H1 (cell line): ENCODE data around the gene CYP51A1. TPM values are rescaled to one million over a fixed set of nuclear protein-coding genes. Genes with fewer than 3 reads are reported as not detected.

Source experiments
- CTCF ChIA-PET: fragments of 300-600 bp; sonication (Branson Sonifier 250); formaldehyde crosslinking; loops from one replicate; lab custom pipeline; 2021; ENCODE audit not compliant: partially characterized antibody; lab: Charles Lee
- POLR2A ChIA-PET: fragments of 300-600 bp; sonication (Branson Sonifier 250); formaldehyde crosslinking; loops from one replicate; lab custom pipeline; 2021; ENCODE audit warnings: inconsistent platforms; ENCODE audit not compliant: partially characterized antibody; lab: Charles Lee
- DNase-seq, 2 experiments: peaks; one replicate each; pipeline versions ENCODE4 v3.0.0 to v3.0.0-alpha.2; 2010 to 2022; ENCODE audit warnings: low spot score in 2 of 2, low read depth in 1 of 2, mixed read lengths in 1 of 2
- FAIRE-seq: peaks from 2 replicates; lab custom pipeline; 2011; peaks lifted over from hg19 to GRCh38; lab: Jason Lieb, UNC
- H2AFZ ChIP-seq: 2 replicates; pipeline ENCODE4 v1.8.1; 2012; ENCODE audit warnings: low read length, inconsistent platforms
- H2AK5ac ChIP-seq: 2 replicates; pipeline ENCODE4 v1.6.1; 2013; ENCODE audit warnings: low read depth, low read length
- H2BK120ac ChIP-seq: replicated peaks from 2 replicates; pipeline ENCODE3; 2013; ENCODE audit warnings: low read depth, low read length, inconsistent platforms
- H2BK12ac ChIP-seq: 2 replicates; pipeline ENCODE4 v1.6.1; 2013; ENCODE audit warnings: low read depth, low read length
- H2BK15ac ChIP-seq: 2 replicates; pipeline ENCODE4 v1.6.1; 2013; ENCODE audit warnings: low read length
- H2BK20ac ChIP-seq: 2 replicates; pipeline ENCODE4 v1.6.1; 2013; ENCODE audit warnings: low read length
- H2BK5ac ChIP-seq: 2 replicates; pipeline ENCODE4 v1.6.1; 2013; ENCODE audit warnings: low read depth, low read length
- H3K14ac ChIP-seq: 2 replicates; pipeline ENCODE4 v1.6.1; 2013; ENCODE audit warnings: inconsistent platforms; ENCODE audit not compliant: insufficient read length
- H3K18ac ChIP-seq: 2 replicates; pipeline ENCODE4 v1.6.1; 2013; ENCODE audit warnings: low read length; ENCODE audit errors: extremely low read depth
- H3K23ac ChIP-seq: 2 replicates; pipeline ENCODE4 v1.6.1; 2013; ENCODE audit warnings: inconsistent platforms; ENCODE audit not compliant: insufficient read length
- H3K23me2 ChIP-seq: 2 replicates; pipeline ENCODE4 v1.6.1; 2013; ENCODE audit warnings: low read depth, low read length
- H3K27ac ChIP-seq: 2 replicates; pipeline ENCODE4 v1.6.1; 2011; ENCODE audit warnings: low read depth, low read length, inconsistent platforms
- H3K27me3 ChIP-seq, 4 experiments: replicated peaks in 1 of 4; 1 replicate in 1 of 4; 2 replicates in 3 of 4; pipeline versions ENCODE4 v1.6.1 to v1.8.1; 2011 to 2013; ENCODE audit warnings: low read length in 3 of 4, mild to moderate bottlenecking in 3 of 4, inconsistent platforms in 2 of 4, mixed read lengths in 2 of 4, moderate library complexity in 1 of 4; ENCODE audit not compliant: control insufficient read depth in 3 of 4, insufficient read depth in 3 of 4; ENCODE audit errors: extremely low read depth in 1 of 4
- H3K36me3 ChIP-seq, 4 experiments: 2 replicates each; pipeline versions ENCODE4 v1.6.1 to v1.8.1; 2011 to 2013; ENCODE audit warnings: mild to moderate bottlenecking in 4 of 4, low read length in 3 of 4, moderate library complexity in 2 of 4, control low read depth in 1 of 4, inconsistent platforms in 1 of 4; ENCODE audit not compliant: insufficient read depth in 4 of 4, control insufficient read depth in 2 of 4
- H3K4ac ChIP-seq: replicated peaks from 2 replicates; pipeline ENCODE3; 2013; ENCODE audit warnings: low read length, low read depth, mixed read lengths, inconsistent platforms; ENCODE audit not compliant: insufficient read length
- H3K4me1 ChIP-seq, 4 experiments: replicated peaks in 1 of 4; 1 replicate in 1 of 4; 2 replicates in 3 of 4; pipeline versions ENCODE4 v1.6.1 to v1.8.1; 2011 to 2013; ENCODE audit warnings: low read length in 3 of 4, inconsistent platforms in 2 of 4, mixed read lengths in 1 of 4; ENCODE audit not compliant: insufficient read depth in 4 of 4, control insufficient read depth in 3 of 4
- H3K4me2 ChIP-seq, 2 experiments: 2 replicates each; pipeline versions ENCODE4 v1.6.1 to v1.8.1; 2011 to 2013; ENCODE audit warnings: low read depth in 2 of 2, low read length in 2 of 2, control low read depth in 1 of 2, inconsistent platforms in 1 of 2, mild to moderate bottlenecking in 1 of 2; ENCODE audit not compliant: insufficient read depth in 1 of 2
- H3K4me3 ChIP-seq, 4 experiments: fragments of 200-600, 300-600 bp in 1 of 4; sonication (generic), shearing (Covaris generic), sonication (Bioruptor Twin) in 1 of 4; 2 replicates each; pipeline versions ENCODE4 v1.5.1 to v1.8.1; 2011 to 2016; ENCODE audit warnings: low read length in 4 of 4, low read depth in 3 of 4, control low read depth in 2 of 4, inconsistent platforms in 2 of 4, mild to moderate bottlenecking in 2 of 4, mixed read lengths in 1 of 4, moderate library complexity in 1 of 4; ENCODE audit not compliant: insufficient read depth in 2 of 4; ENCODE audit errors: extremely low read depth in 1 of 4
- H3K56ac ChIP-seq: replicated peaks from 2 replicates; pipeline ENCODE3; 2013; ENCODE audit warnings: low read depth, mild to moderate bottlenecking, mixed read lengths, low read length, inconsistent platforms; ENCODE audit not compliant: insufficient read length
- H3K79me1 ChIP-seq: 2 replicates; pipeline ENCODE4 v1.6.1; 2013; ENCODE audit warnings: low read depth, low read length, control low read depth
- H3K79me2 ChIP-seq, 2 experiments: 2 replicates each; pipeline versions ENCODE4 v1.6.1 to v1.8.1; 2012 to 2013; ENCODE audit warnings: low read length in 2 of 2, mild to moderate bottlenecking in 2 of 2, inconsistent platforms in 1 of 2; ENCODE audit not compliant: insufficient read depth in 2 of 2, control insufficient read depth in 1 of 2
- H3K9ac ChIP-seq, 4 experiments: replicated peaks in 1 of 4; 1 replicate in 1 of 4; 2 replicates in 3 of 4; pipeline versions ENCODE4 v1.6.1 to v1.8.1; 2011 to 2013; ENCODE audit warnings: low read depth in 3 of 4, low read length in 3 of 4, control low read depth in 2 of 4, mild to moderate bottlenecking in 2 of 4, moderate library complexity in 2 of 4, inconsistent platforms in 1 of 4; ENCODE audit errors: extremely low read depth in 1 of 4
- H3K9me3 ChIP-seq, 2 experiments: 2 replicates each; pipeline versions ENCODE4 v1.6.1 to v1.8.1; 2012 to 2013; ENCODE audit warnings: mild to moderate bottlenecking in 2 of 2, moderate library complexity in 2 of 2, control low read depth in 1 of 2, inconsistent platforms in 1 of 2, low read depth in 1 of 2, low read length in 1 of 2, mixed read lengths in 1 of 2; ENCODE audit not compliant: insufficient read depth in 2 of 2
- H4K20me1 ChIP-seq, 2 experiments: replicated peaks in 1 of 2; 2 replicates each; pipeline versions ENCODE3 to v1.8.1; 2011 to 2013; ENCODE audit warnings: inconsistent platforms in 2 of 2, low read length in 2 of 2, mild to moderate bottlenecking in 1 of 2; ENCODE audit not compliant: insufficient read depth in 2 of 2, control insufficient read depth in 1 of 2
- H4K5ac ChIP-seq: 2 replicates; pipeline ENCODE4 v1.6.1; 2013; ENCODE audit warnings: low read length, low read depth, mixed read lengths, inconsistent platforms; ENCODE audit not compliant: insufficient read length
- H4K8ac ChIP-seq: 2 replicates; pipeline ENCODE4 v1.8.0; 2013; ENCODE audit warnings: mild to moderate bottlenecking, moderate library complexity, low read length, inconsistent platforms; ENCODE audit not compliant: insufficient read depth; ENCODE audit errors: extremely low read depth
- H4K91ac ChIP-seq: replicated peaks from 2 replicates; pipeline ENCODE3; 2013; ENCODE audit warnings: low read length, mixed read lengths, inconsistent platforms; ENCODE audit not compliant: insufficient read length
- HDAC6 ChIP-seq: IDR thresholded peaks from one replicate; pipeline ENCODE4 v1.7.1; 2012; ENCODE audit warnings: low read depth, mild to moderate bottlenecking, inconsistent platforms, low read length, moderate library complexity
- WGBS, 2 experiments: shearing (Covaris generic) in 1 of 2; methylation state at CpG; one replicate each; pipeline versions ENCODE4 v1.1.6 to v1.1.7; 2013 to 2015; ENCODE audit warnings: low lambda C conversion rate in 2 of 2, mixed read lengths in 2 of 2, inconsistent platforms in 1 of 2, low coverage in 1 of 2, missing lambda C conversion rate in 1 of 2; ENCODE audit not compliant: insufficient replicate concordance in 2 of 2, insufficient coverage in 1 of 2, insufficient read length in 1 of 2; ENCODE audit errors: extremely low coverage in 1 of 2, missing lambda C conversion rate in 1 of 2; 5-methylcytosine and 5-hydroxymethylcytosine counted together
- polyA plus RNA-seq, 7 experiments: library from polyadenylated mRNA; depleted of rRNA in 3 of 7; stranded (reverse) in 5 of 7; unstranded in 2 of 7; fragments of >200 nt in 5 of 7; fragments of 200-250 nt in 2 of 7; gene quantifications; 1 replicate in 5 of 7; 2 replicates in 1 of 7; 4 replicates in 1 of 7; pipeline versions ENCODE4 v1.2.1 to v1.2.3, GENCODE V29; 2011 to 2013; ENCODE audit warnings: missing spikeins in 2 of 7, mixed read lengths in 2 of 7
- total RNA-seq: library from RNA; stranded (reverse); fragmentation: NEBNext Ultra II Directional; extraction: Animal tissue kit (Norgen Biotek cat#: 25700); gene quantifications from 2 replicates; pipeline ENCODE4 v1.2.1, GENCODE V29; 2021

Gene CYP51A1
- total and polyA plus RNA-seq, 2 of the 8 experiments (the other 6 are each of a cell fraction or from before 2014, with no cell fraction given), result 9.8 to 111 TPM

DNA sequence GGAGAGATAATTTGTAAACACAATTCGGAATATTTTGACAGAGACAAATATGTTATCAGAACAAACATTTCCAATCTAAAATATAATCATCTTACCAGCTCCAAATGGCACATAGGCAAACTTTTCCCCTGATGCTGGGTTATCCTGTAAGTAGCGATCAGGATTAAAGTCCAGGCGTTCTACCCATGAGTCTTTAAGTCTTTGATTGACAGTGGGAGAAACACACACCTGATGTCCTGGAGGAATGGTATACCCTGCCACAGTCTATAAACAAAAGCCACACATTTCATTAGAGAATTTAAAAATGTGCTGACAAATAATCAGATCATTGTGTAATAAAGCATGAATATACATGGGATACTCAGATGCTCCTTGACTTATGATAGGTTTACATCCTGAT lies 17.3 kb downstream of the CYP51A1 start:
- no peak overlapping the region for H3K56ac ChIP-seq
- no peaks in the 10 kb centered on the region for H3K9me3 ChIP-seq
- H2AFZ ChIP-seq, result no peak overlapping the region
- H2BK5ac ChIP-seq, result no peak overlapping the region
- H3K4ac ChIP-seq, result no peak overlapping the region
- H3K27me3 ChIP-seq, result no peaks in the 10 kb centered on the region
- H3K4me2 ChIP-seq, result no peak overlapping the region
- H2BK20ac ChIP-seq, result no peak overlapping the region
- no peak overlapping the region for H2BK120ac ChIP-seq
- no peak overlapping the region for H4K8ac ChIP-seq
- no peak overlapping the region for H2BK12ac ChIP-seq
- H4K5ac ChIP-seq, result no peak overlapping the region
- no peak for DNase-seq
- no peak overlapping the region for H3K14ac ChIP-seq
- no peak overlapping the region for H3K23ac ChIP-seq
- no peak for FAIRE-seq
- H3K9ac ChIP-seq, result no peak overlapping the region
- H4K20me1 ChIP-seq, result peaks cover 3 to 7% of the 10 kb centered on the region in 2 experiments
- POLR2A ChIA-PET, result no interaction called here
- H3K23me2 ChIP-seq, result no peaks in the 10 kb centered on the region
- H3K36me3 ChIP-seq, result peaks cover 0 to 46% (median 11%) of the 10 kb centered on the region in 4 experiments; a peak in 5 of 8 replicates
- H3K4me3 ChIP-seq, result no peak overlapping the region
- 91% methylated on average over 3 of the region's 3 CpGs; no CpG with 5 or more reads in 1 of the 2 experiments for WGBS, 2 experiments
- no peak overlapping the region for H2AK5ac ChIP-seq
- no peaks in the 10 kb centered on the region for H3K4me1 ChIP-seq
- H3K18ac ChIP-seq, result no peak overlapping the region
- no peak overlapping the region for H4K91ac ChIP-seq
- H2BK15ac ChIP-seq, result no peak overlapping the region
- no peak for TF ChIP-seq HDAC6
- CTCF ChIA-PET, result no interaction called here
- H3K79me1 ChIP-seq, result peaks cover 2% of the 10 kb centered on the region; the same call in 1 of the 2 replicates
- H3K79me2 ChIP-seq, result peaks cover 0 to 37% of the 10 kb centered on the region in 2 experiments; a peak in 2 of 4 replicates
- no peak overlapping the region for H3K27ac ChIP-seq
